ENCODE results near the gene RCN1. TPM values are rescaled to one million over a fixed set of nuclear protein-coding genes. Genes with fewer than 3 reads are reported as not detected.

Gene RCN1
- total RNA-seq, 4 donors from 2014 or later = 20.3 to 40.0 (median 29.4) TPM

DNA sequence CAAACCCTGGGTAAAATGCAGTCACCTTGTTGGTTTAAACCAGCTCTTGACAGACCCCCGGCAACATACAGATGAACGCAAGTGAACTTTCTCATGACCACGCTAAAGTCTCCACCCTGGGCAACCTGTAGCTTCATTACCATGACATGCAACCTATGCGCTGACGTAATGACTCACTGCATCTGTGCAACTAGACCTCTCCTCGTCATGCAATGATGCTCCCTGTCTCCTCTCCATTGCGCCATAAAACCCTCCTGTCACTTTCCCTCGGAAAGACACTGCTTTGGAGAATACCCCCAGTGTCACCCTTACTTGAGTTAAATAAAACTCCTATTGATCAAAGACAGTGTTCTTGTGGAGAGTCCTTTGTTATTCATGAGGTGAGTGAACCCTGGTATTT is 52.5 kb downstream of the RCN1 start:
- WGBS, 2 donors = 89 to 90% methylated on average over 8 of the region's 8 CpGs
- TF ChIP-seq POLR2A (IDR thresholded peaks at IDR 0.05) = no peak
- TF ChIP-seq, protein P1, sequence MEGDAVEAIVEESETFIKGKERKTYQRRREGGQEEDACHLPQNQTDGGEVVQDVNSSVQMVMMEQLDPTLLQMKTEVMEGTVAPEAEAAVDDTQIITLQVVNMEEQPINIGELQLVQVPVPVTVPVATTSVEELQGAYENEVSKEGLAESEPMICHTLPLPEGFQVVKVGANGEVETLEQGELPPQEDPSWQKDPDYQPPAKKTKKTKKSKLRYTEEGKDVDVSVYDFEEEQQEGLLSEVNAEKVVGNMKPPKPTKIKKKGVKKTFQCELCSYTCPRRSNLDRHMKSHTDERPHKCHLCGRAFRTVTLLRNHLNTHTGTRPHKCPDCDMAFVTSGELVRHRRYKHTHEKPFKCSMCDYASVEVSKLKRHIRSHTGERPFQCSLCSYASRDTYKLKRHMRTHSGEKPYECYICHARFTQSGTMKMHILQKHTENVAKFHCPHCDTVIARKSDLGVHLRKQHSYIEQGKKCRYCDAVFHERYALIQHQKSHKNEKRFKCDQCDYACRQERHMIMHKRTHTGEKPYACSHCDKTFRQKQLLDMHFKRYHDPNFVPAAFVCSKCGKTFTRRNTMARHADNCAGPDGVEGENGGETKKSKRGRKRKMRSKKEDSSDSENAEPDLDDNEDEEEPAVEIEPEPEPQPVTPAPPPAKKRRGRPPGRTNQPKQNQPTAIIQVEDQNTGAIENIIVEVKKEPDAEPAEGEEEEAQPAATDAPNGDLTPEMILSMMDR (IDR thresholded peaks at IDR 0.05) = no peak
- no peak for DNase-seq (ENCODE audit: low spot score in 2 of 2)
- intact Hi-C loops (cut with DNase I; ENCODE audit: low total_unique reads) = no loop called here
- H3K4me3 ChIP-seq (ENCODE audit: low read depth, poor library complexity, severe bottlenecking) = no peak overlapping the region

DNA sequence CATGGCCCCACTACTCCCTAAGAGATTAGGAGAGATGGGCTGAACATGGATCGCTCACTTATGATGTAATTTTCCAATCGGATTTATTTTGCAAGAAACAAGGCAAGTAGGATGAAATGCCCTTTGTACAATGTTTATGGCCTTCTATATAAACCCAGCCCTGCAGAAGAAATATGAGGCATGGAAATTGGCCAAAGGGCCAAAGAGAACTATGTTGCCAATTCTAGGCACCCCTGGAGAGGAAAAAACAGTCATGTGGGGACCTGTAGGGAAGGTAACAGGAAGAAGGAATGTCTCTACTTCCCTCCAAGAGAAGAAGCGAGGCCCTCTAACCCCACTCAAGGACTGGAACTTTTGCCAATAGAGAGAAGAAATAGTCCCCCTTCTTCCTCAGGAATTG is 54.4 kb downstream of the RCN1 start:
- no peak for DNase-seq (ENCODE audit: low spot score in 2 of 2)
- no peak for TF ChIP-seq POLR2A (IDR thresholded peaks at IDR 0.05)
- TF ChIP-seq, protein P1 (IDR thresholded peaks at IDR 0.05) = no peak
- H3K4me3 ChIP-seq (ENCODE audit: low read depth, poor library complexity, severe bottlenecking) = no peak overlapping the region
- 85 to 88% methylated on average over 3 of the region's 3 CpGs for WGBS, 2 donors
- intact Hi-C loops (cut with DNase I; ENCODE audit: low total_unique reads) = no loop called here

GRCh38 chr11:32148895-32149294 is 58.0 kb downstream of the RCN1 start:
- no peak overlapping the region for H3K4me3 ChIP-seq (ENCODE audit: low read depth, poor library complexity, severe bottlenecking)
- WGBS, 2 donors = 53 to 59% methylated on average over 4 of the region's 4 CpGs
- intact Hi-C loops (cut with DNase I; ENCODE audit: low total_unique reads) = no loop called here
- TF ChIP-seq POLR2A (IDR thresholded peaks at IDR 0.05) = no peak
- TF ChIP-seq, protein P1 (IDR thresholded peaks at IDR 0.05) = no peak
- DNase-seq (ENCODE audit: low spot score in 2 of 2) = no peak

DNA sequence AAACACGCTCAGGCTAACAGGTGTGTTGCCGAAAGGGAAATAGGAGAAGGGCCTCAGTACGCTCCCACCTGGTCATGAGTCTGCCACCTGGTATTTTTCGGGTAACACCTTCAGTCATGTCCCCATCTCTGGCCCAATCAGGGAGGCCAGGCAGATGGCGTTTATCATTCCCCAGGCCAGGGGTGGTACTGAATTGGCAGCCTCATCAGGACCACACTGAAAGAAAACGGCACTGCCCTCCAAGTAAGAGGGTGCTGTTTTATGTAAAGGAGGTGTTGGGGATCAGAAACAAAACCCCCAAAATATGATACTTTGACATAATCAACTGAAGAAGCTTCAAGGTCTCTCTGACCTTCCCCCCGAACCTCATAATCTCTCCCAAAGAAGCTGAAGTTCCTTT is 58.9 kb downstream of the RCN1 start:
- H3K4me3 ChIP-seq (ENCODE audit: low read depth, poor library complexity, severe bottlenecking) = no peak overlapping the region
- intact Hi-C loops (cut with DNase I; ENCODE audit: low total_unique reads) = no loop called here
- no peak for DNase-seq (ENCODE audit: low spot score in 2 of 2)
- no peak for TF ChIP-seq POLR2A (IDR thresholded peaks at IDR 0.05)
- TF ChIP-seq, protein P1 (IDR thresholded peaks at IDR 0.05) = no peak
- WGBS, 2 donors = 73 to 80% methylated on average over 7 of the region's 7 CpGs

GRCh38 chr11:32151027-32151426 is 60.2 kb downstream of the RCN1 start:
- no peak for DNase-seq (ENCODE audit: low spot score in 2 of 2)
- intact Hi-C loops (cut with DNase I; ENCODE audit: low total_unique reads) = no loop called here
- no peak for TF ChIP-seq POLR2A (IDR thresholded peaks at IDR 0.05)
- TF ChIP-seq, protein P1 (IDR thresholded peaks at IDR 0.05) = no peak

GRCh38 chr11:32152216-32152615 is 61.3 kb downstream of the RCN1 start:
- 80 to 82% methylated on average over 9 of the region's 9 CpGs for WGBS, 2 donors
- intact Hi-C loops (cut with DNase I; ENCODE audit: low total_unique reads) = no loop called here
- DNase-seq (ENCODE audit: low spot score in 2 of 2) = no peak
- TF ChIP-seq, protein P1 (IDR thresholded peaks at IDR 0.05) = no peak
- no peak for TF ChIP-seq POLR2A (IDR thresholded peaks at IDR 0.05)
- no peak overlapping the region for H3K4me3 ChIP-seq (ENCODE audit: low read depth, poor library complexity, severe bottlenecking)

More at GRCh38 chr11:32151027-32151426, 60.2 kb downstream of the RCN1 start:
- H3K4me3 ChIP-seq (ENCODE audit: low read depth, poor library complexity, severe bottlenecking) = no peak overlapping the region
